HepG2 (cell line): ENCODE measurements around the gene LBR. TPM values are rescaled to one million over a fixed set of nuclear protein-coding genes. Genes with fewer than 3 reads are reported as not detected.

ENCODE experiments used
- JUNB ChIP-seq: sonication (generic); formaldehyde crosslinking; IDR thresholded peaks from 2 replicates; pipeline ENCODE4 v1.8.0; 2022; ENCODE audit warnings: missing genetic modification reagents, mild to moderate bottlenecking, borderline replicate concordance
- KDM6A ChIP-seq: IDR thresholded peaks from 2 replicates; pipeline ENCODE4 v1.6.1; 2016; ENCODE audit warnings: low read depth
- KLF12 ChIP-seq: sonication (generic); formaldehyde crosslinking; IDR thresholded peaks from 2 replicates; pipeline ENCODE4 v1.4.0; 2020; ENCODE audit warnings: missing genetic modification reagents, borderline replicate concordance
- MLLT10 ChIP-seq: sonication (generic); formaldehyde crosslinking; IDR thresholded peaks from 2 replicates; pipeline ENCODE4 v1.4.0; 2020; ENCODE audit warnings: missing genetic modification reagents
- REST ChIP-seq, 2 experiments: IDR thresholded peaks; 2 replicates each; pipeline ENCODE4 v1.6.1; 2011 to 2012; ENCODE audit warnings: low read length in 2 of 2, borderline replicate concordance in 1 of 2, low read depth in 1 of 2, mild to moderate bottlenecking in 1 of 2, moderate library complexity in 1 of 2
- SP5 ChIP-seq: IDR thresholded peaks from 2 replicates; pipeline ENCODE4 v1.6.1; 2016; ENCODE audit warnings: low read depth, borderline replicate concordance
- TCF12 ChIP-seq, 2 experiments: fragments of 450-650 bp in 1 of 2; sonication (generic) in 1 of 2; formaldehyde crosslinking in 1 of 2; IDR thresholded peaks; 2 replicates each; pipeline versions ENCODE4 v1.6.1 to v1.8.0; 2017 to 2022; ENCODE audit warnings: antibody characterized with exemption in 1 of 2, mild to moderate bottlenecking in 1 of 2, missing genetic modification reagents in 1 of 2, moderate library complexity in 1 of 2
- XRCC5 ChIP-seq: fragments of 200-400 bp; formaldehyde crosslinking; optimal IDR thresholded peaks from 2 replicates; pipeline ENCODE3; 2017; ENCODE audit warnings: mild to moderate bottlenecking, low read length
- ZBTB42 ChIP-seq: sonication (generic); formaldehyde crosslinking; IDR thresholded peaks from 2 replicates; pipeline ENCODE4 v1.5.0; 2020; ENCODE audit warnings: mild to moderate bottlenecking, missing genetic modification reagents
- ZKSCAN8 ChIP-seq: IDR thresholded peaks from 2 replicates; pipeline ENCODE4 v1.6.1; 2016; ENCODE audit warnings: borderline replicate concordance, missing genetic modification reagents, missing compliant biosample characterization
- ZNF501 ChIP-seq: sonication (generic); formaldehyde crosslinking; IDR thresholded peaks from 2 replicates; pipeline ENCODE4 v1.5.1; 2020; ENCODE audit warnings: mild to moderate bottlenecking, moderate library complexity, missing genetic modification reagents
- ZNF619 ChIP-seq: sonication (generic); formaldehyde crosslinking; IDR thresholded peaks from 2 replicates; pipeline ENCODE4 v1.4.0; 2020; ENCODE audit warnings: mild to moderate bottlenecking, missing genetic modification reagents
- ZNF777 ChIP-seq: sonication (generic); formaldehyde crosslinking; IDR thresholded peaks from 2 replicates; pipeline ENCODE4 v1.4.0; 2020; ENCODE audit warnings: missing genetic modification reagents
- polyA plus RNA-seq, 8 experiments: library from polyadenylated mRNA; depleted of rRNA in 3 of 8; stranded (reverse) in 7 of 8; unstranded in 1 of 8; fragments of >200 nt; fragmentation: Illumina TruSeq in 4 of 8; extraction: Trizol in 4 of 8; gene quantifications; 2 replicates each; pipeline versions ENCODE4 v1.2.1 to v1.2.3, GENCODE V29; 2011 to 2016; ENCODE audit warnings: low read depth in 4 of 8, missing spikeins in 1 of 8, mixed read lengths in 1 of 8; ENCODE audit not compliant: insufficient read depth in 1 of 8
- total RNA-seq, 5 experiments: library from RNA; depleted of rRNA; stranded (reverse); fragments of >200 nt; fragmentation: Illumina TruSeq; extraction: Trizol; gene quantifications; 2 replicates each; pipeline ENCODE4 v1.2.3, GENCODE V29; 2016; ENCODE audit warnings: low read depth in 1 of 5
- TF ChIP-seq, protein P1 (sequence below): sonication (generic); formaldehyde crosslinking; IDR thresholded peaks from 2 replicates; pipeline ENCODE4 v1.5.0; 2020; ENCODE audit warnings: missing genetic modification reagents
- TF ChIP-seq, protein P2 (sequence below): sonication (generic); formaldehyde crosslinking; IDR thresholded peaks from 2 replicates; pipeline ENCODE4 v1.5.0; 2020; ENCODE audit warnings: mild to moderate bottlenecking, missing genetic modification reagents, borderline replicate concordance

Gene LBR
- total and polyA plus RNA-seq, 2 of the 13 experiments (the other 11 are each of a cell fraction or from before 2014, with no cell fraction given) = 38.9 to 76.7 TPM

- TF ChIP-seq REST (IDR thresholded peaks at IDR 0.05; ENCODE audit: borderline replicate concordance in 1 of 2, low read depth in 1 of 2, low read length in 2 of 2) (no peak), MLLT10 (CRISPR knock-in tag) (no peak), XRCC5 (no peak), TCF12 (IDR thresholded peaks at IDR 0.05) (no peak), TCF12 (CRISPR knock-in tag; IDR thresholded peaks at IDR 0.05) (no peak), ZNF619 (CRISPR knock-in tag) (no peak), ZNF777 (CRISPR knock-in tag) (no peak), ZKSCAN8 (peak; percentile 17; the same call in 1 of the 2 replicates), ZBTB42 (CRISPR knock-in tag) (no peak), SP5 (CRISPR knock-in tag) (0 out of 2 replicates have a peak, but pooled peaks have one; percentile 12), KLF12 (CRISPR knock-in tag) (no peak), KDM6A (no peak), ZNF501 (CRISPR knock-in tag) (peak; percentile 48), JUNB (CRISPR knock-in tag) (no peak)
- TF ChIP-seq, protein P1, sequence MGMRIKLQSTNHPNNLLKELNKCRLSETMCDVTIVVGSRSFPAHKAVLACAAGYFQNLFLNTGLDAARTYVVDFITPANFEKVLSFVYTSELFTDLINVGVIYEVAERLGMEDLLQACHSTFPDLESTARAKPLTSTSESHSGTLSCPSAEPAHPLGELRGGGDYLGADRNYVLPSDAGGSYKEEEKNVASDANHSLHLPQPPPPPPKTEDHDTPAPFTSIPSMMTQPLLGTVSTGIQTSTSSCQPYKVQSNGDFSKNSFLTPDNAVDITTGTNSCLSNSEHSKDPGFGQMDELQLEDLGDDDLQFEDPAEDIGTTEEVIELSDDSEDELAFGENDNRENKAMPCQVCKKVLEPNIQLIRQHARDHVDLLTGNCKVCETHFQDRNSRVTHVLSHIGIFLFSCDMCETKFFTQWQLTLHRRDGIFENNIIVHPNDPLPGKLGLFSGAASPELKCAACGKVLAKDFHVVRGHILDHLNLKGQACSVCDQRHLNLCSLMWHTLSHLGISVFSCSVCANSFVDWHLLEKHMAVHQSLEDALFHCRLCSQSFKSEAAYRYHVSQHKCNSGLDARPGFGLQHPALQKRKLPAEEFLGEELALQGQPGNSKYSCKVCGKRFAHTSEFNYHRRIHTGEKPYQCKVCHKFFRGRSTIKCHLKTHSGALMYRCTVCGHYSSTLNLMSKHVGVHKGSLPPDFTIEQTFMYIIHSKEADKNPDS (CRISPR knock-in tag) = no peak
- TF ChIP-seq, protein P2, sequence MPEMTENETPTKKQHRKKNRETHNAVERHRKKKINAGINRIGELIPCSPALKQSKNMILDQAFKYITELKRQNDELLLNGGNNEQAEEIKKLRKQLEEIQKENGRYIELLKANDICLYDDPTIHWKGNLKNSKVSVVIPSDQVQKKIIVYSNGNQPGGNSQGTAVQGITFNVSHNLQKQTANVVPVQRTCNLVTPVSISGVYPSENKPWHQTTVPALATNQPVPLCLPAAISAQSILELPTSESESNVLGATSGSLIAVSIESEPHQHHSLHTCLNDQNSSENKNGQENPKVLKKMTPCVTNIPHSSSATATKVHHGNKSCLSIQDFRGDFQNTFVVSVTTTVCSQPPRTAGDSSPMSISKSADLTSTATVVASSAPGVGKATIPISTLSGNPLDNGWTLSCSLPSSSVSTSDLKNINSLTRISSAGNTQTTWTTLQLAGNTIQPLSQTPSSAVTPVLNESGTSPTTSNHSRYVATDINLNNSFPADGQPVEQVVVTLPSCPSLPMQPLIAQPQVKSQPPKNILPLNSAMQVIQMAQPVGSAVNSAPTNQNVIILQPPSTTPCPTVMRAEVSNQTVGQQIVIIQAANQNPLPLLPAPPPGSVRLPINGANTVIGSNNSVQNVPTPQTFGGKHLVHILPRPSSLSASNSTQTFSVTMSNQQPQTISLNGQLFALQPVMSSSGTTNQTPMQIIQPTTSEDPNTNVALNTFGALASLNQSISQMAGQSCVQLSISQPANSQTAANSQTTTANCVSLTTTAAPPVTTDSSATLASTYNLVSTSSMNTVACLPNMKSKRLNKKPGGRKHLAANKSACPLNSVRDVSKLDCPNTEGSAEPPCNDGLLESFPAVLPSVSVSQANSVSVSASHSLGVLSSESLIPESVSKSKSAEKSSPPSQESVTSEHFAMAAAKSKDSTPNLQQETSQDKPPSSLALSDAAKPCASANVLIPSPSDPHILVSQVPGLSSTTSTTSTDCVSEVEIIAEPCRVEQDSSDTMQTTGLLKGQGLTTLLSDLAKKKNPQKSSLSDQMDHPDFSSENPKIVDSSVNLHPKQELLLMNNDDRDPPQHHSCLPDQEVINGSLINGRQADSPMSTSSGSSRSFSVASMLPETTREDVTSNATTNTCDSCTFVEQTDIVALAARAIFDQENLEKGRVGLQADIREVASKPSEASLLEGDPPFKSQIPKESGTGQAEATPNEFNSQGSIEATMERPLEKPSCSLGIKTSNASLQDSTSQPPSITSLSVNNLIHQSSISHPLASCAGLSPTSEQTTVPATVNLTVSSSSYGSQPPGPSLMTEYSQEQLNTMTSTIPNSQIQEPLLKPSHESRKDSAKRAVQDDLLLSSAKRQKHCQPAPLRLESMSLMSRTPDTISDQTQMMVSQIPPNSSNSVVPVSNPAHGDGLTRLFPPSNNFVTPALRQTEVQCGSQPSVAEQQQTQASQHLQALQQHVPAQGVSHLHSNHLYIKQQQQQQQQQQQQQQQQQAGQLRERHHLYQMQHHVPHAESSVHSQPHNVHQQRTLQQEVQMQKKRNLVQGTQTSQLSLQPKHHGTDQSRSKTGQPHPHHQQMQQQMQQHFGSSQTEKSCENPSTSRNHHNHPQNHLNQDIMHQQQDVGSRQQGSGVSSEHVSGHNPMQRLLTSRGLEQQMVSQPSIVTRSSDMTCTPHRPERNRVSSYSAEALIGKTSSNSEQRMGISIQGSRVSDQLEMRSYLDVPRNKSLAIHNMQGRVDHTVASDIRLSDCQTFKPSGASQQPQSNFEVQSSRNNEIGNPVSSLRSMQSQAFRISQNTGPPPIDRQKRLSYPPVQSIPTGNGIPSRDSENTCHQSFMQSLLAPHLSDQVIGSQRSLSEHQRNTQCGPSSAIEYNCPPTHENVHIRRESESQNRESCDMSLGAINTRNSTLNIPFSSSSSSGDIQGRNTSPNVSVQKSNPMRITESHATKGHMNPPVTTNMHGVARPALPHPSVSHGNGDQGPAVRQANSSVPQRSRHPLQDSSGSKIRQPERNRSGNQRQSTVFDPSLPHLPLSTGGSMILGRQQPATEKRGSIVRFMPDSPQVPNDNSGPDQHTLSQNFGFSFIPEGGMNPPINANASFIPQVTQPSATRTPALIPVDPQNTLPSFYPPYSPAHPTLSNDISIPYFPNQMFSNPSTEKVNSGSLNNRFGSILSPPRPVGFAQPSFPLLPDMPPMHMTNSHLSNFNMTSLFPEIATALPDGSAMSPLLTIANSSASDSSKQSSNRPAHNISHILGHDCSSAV = no peak
These were observed 13.7 kb upstream of the LBR start (continued) for GRCh38 chr1:225441314-225442122.
